ENCODE results near the gene GPR18.

DNA sequence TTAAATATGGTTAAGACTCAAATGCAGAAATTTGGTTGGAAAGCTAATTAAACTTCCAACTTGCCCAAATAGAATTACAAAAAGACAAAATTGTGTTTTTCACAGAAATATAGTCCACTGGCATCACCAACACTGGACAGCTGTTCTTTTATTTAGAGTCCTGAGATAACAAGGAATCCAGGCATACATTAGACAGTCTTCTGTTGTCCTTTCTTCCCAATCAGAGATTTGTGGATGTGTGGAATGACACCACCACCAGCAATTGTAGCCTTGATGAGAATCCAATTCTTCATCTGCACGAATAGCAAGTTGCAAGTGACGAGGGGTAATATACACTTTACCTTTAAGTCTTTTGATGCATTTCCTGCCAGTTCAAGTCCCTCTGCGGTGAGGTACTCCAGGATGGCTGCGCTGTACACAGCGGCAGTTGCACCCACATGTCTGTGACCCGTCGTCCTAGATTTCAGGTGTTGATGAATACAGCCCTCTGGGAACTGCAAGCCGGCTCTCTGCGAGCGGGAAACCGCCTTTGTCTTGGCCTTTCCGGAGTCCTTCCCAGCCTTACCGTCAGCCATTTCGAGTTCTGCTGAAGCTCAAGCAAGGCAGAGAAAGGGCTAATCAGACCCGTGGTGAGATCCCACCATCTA lies 42.9 kb downstream of the GPR18 start:
- TF ChIP-seq ZBTB8A (IDR thresholded peaks at IDR 0.05; ENCODE audit: partially characterized antibody) (no peak), U2AF1 (optimal IDR thresholded peaks at IDR 0.05; ENCODE audit: low read depth, low read length) (no peak), ZNF354B (CRISPR knock-in tag; IDR thresholded peaks at IDR 0.05) (no peak), MCM2 (IDR thresholded peaks at IDR 0.05; ENCODE audit: low read depth) (no peak), FOS (IDR thresholded peaks at IDR 0.05; ENCODE audit: extremely low read depth, insufficient read length) (no peak)
- TF ChIP-seq, protein P1, sequence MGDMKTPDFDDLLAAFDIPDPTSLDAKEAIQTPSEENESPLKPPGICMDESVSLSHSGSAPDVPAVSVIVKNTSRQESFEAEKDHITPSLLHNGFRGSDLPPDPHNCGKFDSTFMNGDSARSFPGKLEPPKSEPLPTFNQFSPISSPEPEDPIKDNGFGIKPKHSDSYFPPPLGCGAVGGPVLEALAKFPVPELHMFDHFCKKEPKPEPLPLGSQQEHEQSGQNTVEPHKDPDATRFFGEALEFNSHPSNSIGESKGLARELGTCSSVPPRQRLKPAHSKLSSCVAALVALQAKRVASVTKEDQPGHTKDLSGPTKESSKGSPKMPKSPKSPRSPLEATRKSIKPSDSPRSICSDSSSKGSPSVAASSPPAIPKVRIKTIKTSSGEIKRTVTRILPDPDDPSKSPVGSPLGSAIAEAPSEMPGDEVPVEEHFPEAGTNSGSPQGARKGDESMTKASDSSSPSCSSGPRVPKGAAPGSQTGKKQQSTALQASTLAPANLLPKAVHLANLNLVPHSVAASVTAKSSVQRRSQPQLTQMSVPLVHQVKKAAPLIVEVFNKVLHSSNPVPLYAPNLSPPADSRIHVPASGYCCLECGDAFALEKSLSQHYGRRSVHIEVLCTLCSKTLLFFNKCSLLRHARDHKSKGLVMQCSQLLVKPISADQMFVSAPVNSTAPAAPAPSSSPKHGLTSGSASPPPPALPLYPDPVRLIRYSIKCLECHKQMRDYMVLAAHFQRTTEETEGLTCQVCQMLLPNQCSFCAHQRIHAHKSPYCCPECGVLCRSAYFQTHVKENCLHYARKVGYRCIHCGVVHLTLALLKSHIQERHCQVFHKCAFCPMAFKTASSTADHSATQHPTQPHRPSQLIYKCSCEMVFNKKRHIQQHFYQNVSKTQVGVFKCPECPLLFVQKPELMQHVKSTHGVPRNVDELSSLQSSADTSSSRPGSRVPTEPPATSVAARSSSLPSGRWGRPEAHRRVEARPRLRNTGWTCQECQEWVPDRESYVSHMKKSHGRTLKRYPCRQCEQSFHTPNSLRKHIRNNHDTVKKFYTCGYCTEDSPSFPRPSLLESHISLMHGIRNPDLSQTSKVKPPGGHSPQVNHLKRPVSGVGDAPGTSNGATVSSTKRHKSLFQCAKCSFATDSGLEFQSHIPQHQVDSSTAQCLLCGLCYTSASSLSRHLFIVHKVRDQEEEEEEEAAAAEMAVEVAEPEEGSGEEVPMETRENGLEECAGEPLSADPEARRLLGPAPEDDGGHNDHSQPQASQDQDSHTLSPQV (IDR thresholded peaks at IDR 0.05), result no peak
